H1 (cell line): ENCODE results near the gene DBR1. TPM values are rescaled to one million over a fixed set of nuclear protein-coding genes. Genes with fewer than 3 reads are reported as not detected.

Source experiments
- CTCF ChIA-PET: fragments of 300-600 bp; sonication (Branson Sonifier 250); formaldehyde crosslinking; loops from one replicate; lab custom pipeline; 2021; ENCODE audit not compliant: partially characterized antibody; lab: Charles Lee
- POLR2A ChIA-PET: fragments of 300-600 bp; sonication (Branson Sonifier 250); formaldehyde crosslinking; loops from one replicate; lab custom pipeline; 2021; ENCODE audit warnings: inconsistent platforms; ENCODE audit not compliant: partially characterized antibody; lab: Charles Lee
- DNase-seq, 2 experiments: peaks; one replicate each; pipeline versions ENCODE4 v3.0.0 to v3.0.0-alpha.2; 2010 to 2022; ENCODE audit warnings: low spot score in 2 of 2, low read depth in 1 of 2, mixed read lengths in 1 of 2
- FAIRE-seq: peaks from 2 replicates; lab custom pipeline; 2011; peaks lifted over from hg19 to GRCh38; lab: Jason Lieb, UNC
- H2AFZ ChIP-seq: 2 replicates; pipeline ENCODE4 v1.8.1; 2012; ENCODE audit warnings: low read length, inconsistent platforms
- H2AK5ac ChIP-seq: 2 replicates; pipeline ENCODE4 v1.6.1; 2013; ENCODE audit warnings: low read depth, low read length
- H2BK120ac ChIP-seq: replicated peaks from 2 replicates; pipeline ENCODE3; 2013; ENCODE audit warnings: low read depth, low read length, inconsistent platforms
- H2BK12ac ChIP-seq: 2 replicates; pipeline ENCODE4 v1.6.1; 2013; ENCODE audit warnings: low read depth, low read length
- H2BK15ac ChIP-seq: 2 replicates; pipeline ENCODE4 v1.6.1; 2013; ENCODE audit warnings: low read length
- H2BK20ac ChIP-seq: 2 replicates; pipeline ENCODE4 v1.6.1; 2013; ENCODE audit warnings: low read length
- H2BK5ac ChIP-seq: 2 replicates; pipeline ENCODE4 v1.6.1; 2013; ENCODE audit warnings: low read depth, low read length
- H3K14ac ChIP-seq: 2 replicates; pipeline ENCODE4 v1.6.1; 2013; ENCODE audit warnings: inconsistent platforms; ENCODE audit not compliant: insufficient read length
- H3K18ac ChIP-seq: 2 replicates; pipeline ENCODE4 v1.6.1; 2013; ENCODE audit warnings: low read length; ENCODE audit errors: extremely low read depth
- H3K23ac ChIP-seq: 2 replicates; pipeline ENCODE4 v1.6.1; 2013; ENCODE audit warnings: inconsistent platforms; ENCODE audit not compliant: insufficient read length
- H3K23me2 ChIP-seq: 2 replicates; pipeline ENCODE4 v1.6.1; 2013; ENCODE audit warnings: low read depth, low read length
- H3K27ac ChIP-seq: 2 replicates; pipeline ENCODE4 v1.6.1; 2011; ENCODE audit warnings: low read depth, low read length, inconsistent platforms
- H3K27me3 ChIP-seq, 4 experiments: replicated peaks in 1 of 4; 1 replicate in 1 of 4; 2 replicates in 3 of 4; pipeline versions ENCODE4 v1.6.1 to v1.8.1; 2011 to 2013; ENCODE audit warnings: low read length in 3 of 4, mild to moderate bottlenecking in 3 of 4, inconsistent platforms in 2 of 4, mixed read lengths in 2 of 4, moderate library complexity in 1 of 4; ENCODE audit not compliant: control insufficient read depth in 3 of 4, insufficient read depth in 3 of 4; ENCODE audit errors: extremely low read depth in 1 of 4
- H3K36me3 ChIP-seq, 4 experiments: 2 replicates each; pipeline versions ENCODE4 v1.6.1 to v1.8.1; 2011 to 2013; ENCODE audit warnings: mild to moderate bottlenecking in 4 of 4, low read length in 3 of 4, moderate library complexity in 2 of 4, control low read depth in 1 of 4, inconsistent platforms in 1 of 4; ENCODE audit not compliant: insufficient read depth in 4 of 4, control insufficient read depth in 2 of 4
- H3K4ac ChIP-seq: replicated peaks from 2 replicates; pipeline ENCODE3; 2013; ENCODE audit warnings: low read length, low read depth, mixed read lengths, inconsistent platforms; ENCODE audit not compliant: insufficient read length
- H3K4me1 ChIP-seq, 4 experiments: replicated peaks in 1 of 4; 1 replicate in 1 of 4; 2 replicates in 3 of 4; pipeline versions ENCODE4 v1.6.1 to v1.8.1; 2011 to 2013; ENCODE audit warnings: low read length in 3 of 4, inconsistent platforms in 2 of 4, mixed read lengths in 1 of 4; ENCODE audit not compliant: insufficient read depth in 4 of 4, control insufficient read depth in 3 of 4
- H3K4me2 ChIP-seq, 2 experiments: 2 replicates each; pipeline versions ENCODE4 v1.6.1 to v1.8.1; 2011 to 2013; ENCODE audit warnings: low read depth in 2 of 2, low read length in 2 of 2, control low read depth in 1 of 2, inconsistent platforms in 1 of 2, mild to moderate bottlenecking in 1 of 2; ENCODE audit not compliant: insufficient read depth in 1 of 2
- H3K4me3 ChIP-seq, 4 experiments: fragments of 200-600, 300-600 bp in 1 of 4; sonication (generic), shearing (Covaris generic), sonication (Bioruptor Twin) in 1 of 4; 2 replicates each; pipeline versions ENCODE4 v1.5.1 to v1.8.1; 2011 to 2016; ENCODE audit warnings: low read length in 4 of 4, low read depth in 3 of 4, control low read depth in 2 of 4, inconsistent platforms in 2 of 4, mild to moderate bottlenecking in 2 of 4, mixed read lengths in 1 of 4, moderate library complexity in 1 of 4; ENCODE audit not compliant: insufficient read depth in 2 of 4; ENCODE audit errors: extremely low read depth in 1 of 4
- H3K56ac ChIP-seq: replicated peaks from 2 replicates; pipeline ENCODE3; 2013; ENCODE audit warnings: low read depth, mild to moderate bottlenecking, mixed read lengths, low read length, inconsistent platforms; ENCODE audit not compliant: insufficient read length
- H3K79me1 ChIP-seq: 2 replicates; pipeline ENCODE4 v1.6.1; 2013; ENCODE audit warnings: low read depth, low read length, control low read depth
- H3K79me2 ChIP-seq, 2 experiments: 2 replicates each; pipeline versions ENCODE4 v1.6.1 to v1.8.1; 2012 to 2013; ENCODE audit warnings: low read length in 2 of 2, mild to moderate bottlenecking in 2 of 2, inconsistent platforms in 1 of 2; ENCODE audit not compliant: insufficient read depth in 2 of 2, control insufficient read depth in 1 of 2
- H3K9ac ChIP-seq, 4 experiments: replicated peaks in 1 of 4; 1 replicate in 1 of 4; 2 replicates in 3 of 4; pipeline versions ENCODE4 v1.6.1 to v1.8.1; 2011 to 2013; ENCODE audit warnings: low read depth in 3 of 4, low read length in 3 of 4, control low read depth in 2 of 4, mild to moderate bottlenecking in 2 of 4, moderate library complexity in 2 of 4, inconsistent platforms in 1 of 4; ENCODE audit errors: extremely low read depth in 1 of 4
- H3K9me3 ChIP-seq, 2 experiments: 2 replicates each; pipeline versions ENCODE4 v1.6.1 to v1.8.1; 2012 to 2013; ENCODE audit warnings: mild to moderate bottlenecking in 2 of 2, moderate library complexity in 2 of 2, control low read depth in 1 of 2, inconsistent platforms in 1 of 2, low read depth in 1 of 2, low read length in 1 of 2, mixed read lengths in 1 of 2; ENCODE audit not compliant: insufficient read depth in 2 of 2
- H4K20me1 ChIP-seq, 2 experiments: replicated peaks in 1 of 2; 2 replicates each; pipeline versions ENCODE3 to v1.8.1; 2011 to 2013; ENCODE audit warnings: inconsistent platforms in 2 of 2, low read length in 2 of 2, mild to moderate bottlenecking in 1 of 2; ENCODE audit not compliant: insufficient read depth in 2 of 2, control insufficient read depth in 1 of 2
- H4K5ac ChIP-seq: 2 replicates; pipeline ENCODE4 v1.6.1; 2013; ENCODE audit warnings: low read length, low read depth, mixed read lengths, inconsistent platforms; ENCODE audit not compliant: insufficient read length
- H4K8ac ChIP-seq: 2 replicates; pipeline ENCODE4 v1.8.0; 2013; ENCODE audit warnings: mild to moderate bottlenecking, moderate library complexity, low read length, inconsistent platforms; ENCODE audit not compliant: insufficient read depth; ENCODE audit errors: extremely low read depth
- H4K91ac ChIP-seq: replicated peaks from 2 replicates; pipeline ENCODE3; 2013; ENCODE audit warnings: low read length, mixed read lengths, inconsistent platforms; ENCODE audit not compliant: insufficient read length
- ASH2L ChIP-seq: fragments of 200-600, 300-600 bp; sonication (generic); IDR thresholded peaks from one replicate; pipeline ENCODE4 v1.7.1; 2017; ENCODE audit warnings: low read length
- ATF2 ChIP-seq: IDR thresholded peaks from 2 replicates; pipeline ENCODE4 v1.6.1; 2012; ENCODE audit warnings: low read length, inconsistent platforms
- ATF3 ChIP-seq: IDR thresholded peaks from 2 replicates; pipeline ENCODE4 v1.6.1; 2011; ENCODE audit warnings: low read depth, mild to moderate bottlenecking, low read length; ENCODE audit not compliant: insufficient read depth
- BCL11A ChIP-seq, 2 experiments: IDR thresholded peaks; one replicate each; pipeline ENCODE4 v1.6.1; 2011; ENCODE audit warnings: low read depth in 2 of 2, low read length in 2 of 2, mild to moderate bottlenecking in 2 of 2
- BRCA1 ChIP-seq: IDR thresholded peaks from 2 replicates; pipeline ENCODE4 v1.6.1; 2012; ENCODE audit warnings: low read depth, low read length, improper control_type of control experiment
- EGR1 ChIP-seq: IDR thresholded peaks from 2 replicates; pipeline ENCODE4 v1.6.1; 2011; ENCODE audit warnings: low read depth, low read length, borderline replicate concordance
- GABPA ChIP-seq: IDR thresholded peaks from 2 replicates; pipeline ENCODE4 v1.6.1; 2011; ENCODE audit warnings: mild to moderate bottlenecking, low read length, moderate library complexity, borderline replicate concordance; ENCODE audit not compliant: insufficient read depth
- KDM1A ChIP-seq: fragments of 200-600, 300-600 bp; sonication (generic); IDR thresholded peaks from 2 replicates; pipeline ENCODE4 v1.7.1; 2016; ENCODE audit warnings: mild to moderate bottlenecking, low read length, borderline replicate concordance
- KDM5A ChIP-seq: fragments of 200-600 bp; IDR thresholded peaks from 2 replicates; pipeline ENCODE4 v1.7.1; 2012; ENCODE audit warnings: mild to moderate bottlenecking, low read length, inconsistent platforms, mixed read lengths
- RFX5 ChIP-seq: IDR thresholded peaks from 2 replicates; pipeline ENCODE4 v1.6.1; 2011; ENCODE audit warnings: low read depth, low read length, improper control_type of control experiment, borderline replicate concordance
- TAF7 ChIP-seq: optimal IDR thresholded peaks from 2 replicates; pipeline ENCODE3; 2011; ENCODE audit warnings: low read depth, mild to moderate bottlenecking, inconsistent platforms, low read length, moderate library complexity, borderline replicate concordance
- WGBS, 2 experiments: shearing (Covaris generic) in 1 of 2; methylation state at CpG; one replicate each; pipeline versions ENCODE4 v1.1.6 to v1.1.7; 2013 to 2015; ENCODE audit warnings: low lambda C conversion rate in 2 of 2, mixed read lengths in 2 of 2, inconsistent platforms in 1 of 2, low coverage in 1 of 2, missing lambda C conversion rate in 1 of 2; ENCODE audit not compliant: insufficient replicate concordance in 2 of 2, insufficient coverage in 1 of 2, insufficient read length in 1 of 2; ENCODE audit errors: extremely low coverage in 1 of 2, missing lambda C conversion rate in 1 of 2; 5-methylcytosine and 5-hydroxymethylcytosine counted together
- polyA plus RNA-seq, 7 experiments: library from polyadenylated mRNA; depleted of rRNA in 3 of 7; stranded (reverse) in 5 of 7; unstranded in 2 of 7; fragments of >200 nt in 5 of 7; fragments of 200-250 nt in 2 of 7; gene quantifications; 1 replicate in 5 of 7; 2 replicates in 1 of 7; 4 replicates in 1 of 7; pipeline versions ENCODE4 v1.2.1 to v1.2.3, GENCODE V29; 2011 to 2013; ENCODE audit warnings: missing spikeins in 2 of 7, mixed read lengths in 2 of 7
- total RNA-seq: library from RNA; stranded (reverse); fragmentation: NEBNext Ultra II Directional; extraction: Animal tissue kit (Norgen Biotek cat#: 25700); gene quantifications from 2 replicates; pipeline ENCODE4 v1.2.1, GENCODE V29; 2021

The DBR1 gene
- total and polyA plus RNA-seq, 2 of the 8 experiments (the other 6 are each of a cell fraction or from before 2014, with no cell fraction given): 10.1 to 18.3 TPM

GRCh38 chr3:138219255-138219654, 44.5 kb upstream of the DBR1 start:
- H3K4ac ChIP-seq: no peak overlapping the region
- no peak overlapping the region for H3K56ac ChIP-seq
- no peaks in the 10 kb centered on the region for H3K27me3 ChIP-seq
- POLR2A ChIA-PET: interaction anchor here (0.7 to 1.5 kb wide), 2 partner anchors 9 to 32 kb away, joined by 3 read pairs; no protein-coding TSS in a partner anchor
- DNase-seq: no peak
- no peaks in the 10 kb centered on the region; the same call in 1 of the 2 replicates for H3K79me1 ChIP-seq
- H2AFZ ChIP-seq: no peak overlapping the region
- no peak overlapping the region for H3K4me2 ChIP-seq
- 76% methylated on average over 1 of the region's 1 CpG; no CpG with 5 or more reads in 1 of the 2 experiments for WGBS, 2 experiments
- H2BK12ac ChIP-seq: no peak overlapping the region
- H3K14ac ChIP-seq: no peak overlapping the region
- no peak overlapping the region for H2BK120ac ChIP-seq
- no peak overlapping the region for H4K91ac ChIP-seq
- no peak overlapping the region for H4K5ac ChIP-seq
- peaks cover 4 to 23% (median 14%) of the 10 kb centered on the region in 4 experiments; a peak in 7 of 8 replicates for H3K36me3 ChIP-seq
- no peak overlapping the region for H2BK20ac ChIP-seq
- CTCF ChIA-PET: no interaction called here
- peaks cover 0 to 2% of the 10 kb centered on the region in 2 experiments for H4K20me1 ChIP-seq
- no peak overlapping the region; the same call in 1 of the 2 replicates for H3K27ac ChIP-seq
- no peak for FAIRE-seq
- peaks cover 0 to 48% of the 10 kb centered on the region in 2 experiments; a peak in 2 of 4 replicates for H3K79me2 ChIP-seq
- no peaks in the 10 kb centered on the region for H3K9me3 ChIP-seq
- H3K4me1 ChIP-seq: no peaks in the 10 kb centered on the region
- H2BK5ac ChIP-seq: no peak overlapping the region
- no peak overlapping the region for H4K8ac ChIP-seq
- H3K23me2 ChIP-seq: no peaks in the 10 kb centered on the region
- no peak overlapping the region for H3K23ac ChIP-seq
- no peak overlapping the region for H3K4me3 ChIP-seq
- no peak overlapping the region for H2AK5ac ChIP-seq
- H2BK15ac ChIP-seq: no peak overlapping the region
- no peak overlapping the region for H3K9ac ChIP-seq
- no peak overlapping the region for H3K18ac ChIP-seq
- TF ChIP-seq ATF2 (no peak), TAF7 (no peak), BCL11A (IDR thresholded peaks at IDR 0.05; ENCODE audit: low read depth in 2 of 2, low read length in 2 of 2) (no peak), BRCA1 (no peak), EGR1 (no peak), KDM1A (no peak), ATF3 (no peak), KDM5A (no peak), ASH2L (no peak), RFX5 (no peak), GABPA (no peak)
